ENCODE data around the gene KCNH2. TPM values are rescaled to one million over a fixed set of nuclear protein-coding genes. Genes with fewer than 3 reads are reported as not detected.

The KCNH2 gene
- total and polyA plus RNA-seq, 2 of the 8 experiments (the other 6 are each of a cell fraction or from before 2014, with no cell fraction given), result 8.0 to 15.0 TPM

GRCh38 chr7:150951521-150951920, 26.6 kb downstream of the KCNH2 start:
- no peak overlapping the region for H2BK5ac ChIP-seq (ENCODE audit: low read depth, low read length)
- no peak overlapping the region for H2BK12ac ChIP-seq (ENCODE audit: low read depth, low read length)
- no peak for FAIRE-seq
- DNase-seq (ENCODE audit: low read depth in 1 of 2, low spot score in 2 of 2), result no peak
- H2BK20ac ChIP-seq (ENCODE audit: low read length), result no peak overlapping the region
- no peak overlapping the region for H3K4ac ChIP-seq (replicated peaks; ENCODE audit: insufficient read length, low read depth, low read length)
- H3K23me2 ChIP-seq (ENCODE audit: low read depth, low read length), result peaks cover 4% of the 10 kb centered on the region; the same call in 1 of the 2 replicates
- H4K20me1 ChIP-seq (replicated peaks in 1 of 2; ENCODE audit: control insufficient read depth in 1 of 2, insufficient read depth in 2 of 2, low read length in 2 of 2), result peaks cover 0 to 1% of the 10 kb centered on the region in 2 experiments
- ChIA-PET POLR2A (ENCODE audit: partially characterized antibody) (no interaction called here), CTCF (ENCODE audit: partially characterized antibody) (interaction anchor here (1.1 to 25.2 kb wide), 2 partner anchors 23 to 53 kb away, joined by 5 to 797 read pairs; partner anchors contain the start of gene KCNH2)
- H3K14ac ChIP-seq (ENCODE audit: insufficient read length), result no peak overlapping the region
- TF ChIP-seq NANOG (IDR thresholded peaks at IDR 0.05; ENCODE audit: insufficient read depth, low read depth, low read length, poor library complexity, severe bottlenecking), result no peak
- no peak for TF ChIP-seq E2F6 (IDR thresholded peaks at IDR 0.05)
- no peak for TF ChIP-seq CEBPB (IDR thresholded peaks at IDR 0.05; ENCODE audit: low read depth, low read length)
- no peak for TF ChIP-seq TEAD4 (IDR thresholded peaks at IDR 0.05; ENCODE audit: low read depth, low read length)
- TF ChIP-seq MAX (IDR thresholded peaks at IDR 0.05), result no peak
- TF ChIP-seq CREB1 (IDR thresholded peaks at IDR 0.05), result no peak
- TF ChIP-seq KDM1A (IDR thresholded peaks at IDR 0.05; ENCODE audit: borderline replicate concordance, low read length), result no peak
- no peak for TF ChIP-seq GABPA (IDR thresholded peaks at IDR 0.05; ENCODE audit: borderline replicate concordance, insufficient read depth, low read length)
- no peak for TF ChIP-seq SIN3A (conservative IDR thresholded peaks at IDR 0.05 in 1 of 2, IDR thresholded peaks at IDR 0.05 in 1 of 2; ENCODE audit: low read depth in 1 of 2, low read length in 2 of 2)
- TF ChIP-seq TCF12 (IDR thresholded peaks at IDR 0.05; ENCODE audit: low read depth, low read length), result no peak
- TF ChIP-seq EZH2 (IDR thresholded peaks at IDR 0.05; ENCODE audit: low read depth, low read length, severe bottlenecking), result no peak
- H3K4me1 ChIP-seq (replicated peaks in 1 of 4; ENCODE audit: control insufficient read depth in 3 of 4, insufficient read depth in 4 of 4, low read length in 3 of 4), result peaks cover 0 to 41% (median 29%) of the 10 kb centered on the region in 4 experiments; a peak in 6 of 7 replicates
- H3K23ac ChIP-seq (ENCODE audit: insufficient read length), result no peak overlapping the region
- H4K8ac ChIP-seq (ENCODE audit: extremely low read depth, insufficient read depth, low read length), result no peak overlapping the region
- H3K9me3 ChIP-seq (ENCODE audit: insufficient read depth in 2 of 2, low read depth in 1 of 2, low read length in 1 of 2), result no peaks in the 10 kb centered on the region
- H3K79me2 ChIP-seq (ENCODE audit: control insufficient read depth in 1 of 2, insufficient read depth in 2 of 2, low read length in 2 of 2), result no peaks in the 10 kb centered on the region
- H3K27ac ChIP-seq (ENCODE audit: low read depth, low read length), result no peak overlapping the region
- no peak overlapping the region for H3K18ac ChIP-seq (ENCODE audit: extremely low read depth, low read length)
- 92% methylated on average over 23 of the region's 28 CpGs; no CpG with 5 or more reads in 1 of the 2 experiments for WGBS, 2 experiments (ENCODE audit: extremely low coverage in 1 of 2, insufficient coverage in 1 of 2, insufficient read length in 1 of 2, insufficient replicate concordance in 2 of 2, low coverage in 1 of 2, low lambda C conversion rate in 2 of 2, missing lambda C conversion rate in 1 of 2)
- H4K91ac ChIP-seq (replicated peaks; ENCODE audit: insufficient read length, low read length), result no peak overlapping the region
- no peak overlapping the region for H2AK5ac ChIP-seq (ENCODE audit: low read depth, low read length)
- no peak overlapping the region for H4K5ac ChIP-seq (ENCODE audit: insufficient read length, low read depth, low read length)
- H3K4me3 ChIP-seq (ENCODE audit: extremely low read depth in 1 of 4, insufficient read depth in 2 of 4, low read depth in 3 of 4, low read length in 4 of 4), result no peak overlapping the region
- peaks cover 0 to 14% (median 12%) of the 10 kb centered on the region in 4 experiments; a peak in 5 of 7 replicates for H3K27me3 ChIP-seq (replicated peaks in 1 of 4; ENCODE audit: control insufficient read depth in 3 of 4, extremely low read depth in 1 of 4, insufficient read depth in 3 of 4, low read length in 3 of 4)
- no peak overlapping the region for H2BK15ac ChIP-seq (ENCODE audit: low read length)
- H3K36me3 ChIP-seq (ENCODE audit: control insufficient read depth in 2 of 4, insufficient read depth in 4 of 4, low read length in 3 of 4), result no peaks in the 10 kb centered on the region
- H2BK120ac ChIP-seq (replicated peaks; ENCODE audit: low read depth, low read length), result no peak overlapping the region
- no peak overlapping the region for H3K4me2 ChIP-seq (ENCODE audit: insufficient read depth in 1 of 2, low read depth in 2 of 2, low read length in 2 of 2)
- no peaks in the 10 kb centered on the region for H3K79me1 ChIP-seq (ENCODE audit: low read depth, low read length)
- H2AFZ ChIP-seq (ENCODE audit: low read length), result no peak overlapping the region
- no peak overlapping the region for H3K56ac ChIP-seq (replicated peaks; ENCODE audit: insufficient read length, low read depth, low read length)
- H3K9ac ChIP-seq (replicated peaks in 1 of 4; ENCODE audit: extremely low read depth in 1 of 4, low read depth in 3 of 4, low read length in 3 of 4), result no peak overlapping the region

Data from H1 (cell line).